Limb (tissue), 2 donors: ENCODE data around the gene CYP3A5.
"Not testable (repeated sequence)": the region's sequence is repeated elsewhere in the genome, so short reads cannot be mapped to it uniquely, and the experiment has no call there.

Source experiments
- DNase-seq, 2 donors: peaks; one replicate each; pipeline ENCODE4 v3.0.0-alpha.2; 2016; ENCODE audit errors: extremely low spot score in 2 of 2

Gene CYP3A5

GRCh38 chr7:99685871-99686608 is 6.2 kb upstream of the CYP3A5 start:
- not testable (repeated sequence) for DNase-seq

- DNase-seq, result no peak
Observed at GRCh38 chr7:99685129-99685758, 5.4 kb upstream of the CYP3A5 start.

GRCh38 chr7:99679032-99679399 is 780 bp downstream of the CYP3A5 start:
- DNase-seq, result no peak

GRCh38 chr7:99677648-99678045 is 2.1 kb downstream of the CYP3A5 start:
- no peak for DNase-seq

GRCh38 chr7:99677013-99677647 is 2.7 kb downstream of the CYP3A5 start:
- no peak for DNase-seq

- DNase-seq, result no peak
Observed at GRCh38 chr7:99674995-99675742, 4.6 kb downstream of the CYP3A5 start.

- DNase-seq, result no peak
Observed at GRCh38 chr7:99672573-99672972, 7.2 kb downstream of the CYP3A5 start.

- DNase-seq, result no peak
Observed at GRCh38 chr7:99669782-99670181, 10.0 kb downstream of the CYP3A5 start.

GRCh38 chr7:99668541-99668940 is 11.3 kb downstream of the CYP3A5 start:
- DNase-seq, result no peak

GRCh38 chr7:99667179-99667578 is 12.6 kb downstream of the CYP3A5 start:
- DNase-seq, result no peak

- no peak for DNase-seq
Observed at GRCh38 chr7:99666013-99666395, 13.8 kb downstream of the CYP3A5 start.

- no peak for DNase-seq
Observed at GRCh38 chr7:99665312-99666012, 14.3 kb downstream of the CYP3A5 start.

- DNase-seq, result not testable (repeated sequence)
Observed at GRCh38 chr7:99657879-99658278, 21.9 kb downstream of the CYP3A5 start.

- not testable (repeated sequence) for DNase-seq
Observed at GRCh38 chr7:99654626-99655025, 25.2 kb downstream of the CYP3A5 start.

GRCh38 chr7:99653754-99654153 is 26.0 kb downstream of the CYP3A5 start:
- no peak for DNase-seq

GRCh38 chr7:99653269-99653668 is 26.5 kb downstream of the CYP3A5 start:
- DNase-seq, result not testable (repeated sequence)

- no peak for DNase-seq
Observed at GRCh38 chr7:99652671-99653070, 27.1 kb downstream of the CYP3A5 start.

GRCh38 chr7:99651290-99651689 is 28.5 kb downstream of the CYP3A5 start:
- no peak for DNase-seq

- no peak for DNase-seq
Observed at GRCh38 chr7:99648843-99649242, 31.0 kb downstream of the CYP3A5 start.

- DNase-seq, result no peak
Observed at GRCh38 chr7:99645590-99645989, 34.2 kb downstream of the CYP3A5 start.

GRCh38 chr7:99644431-99644830 is 35.4 kb downstream of the CYP3A5 start:
- no peak for DNase-seq
